Peyer's patch (tissue), 4 donors: ENCODE measurements around the gene ARNT2.

Source experiments
- CTCF ChIP-seq, 6 experiments: fragments of 450-650 bp in 4 of 6; fragments of 200-600 bp in 2 of 6; sonication (generic) in 1 of 6; IDR thresholded peaks; one replicate each; pipeline ENCODE4 v1.5.1; 2017 to 2019; ENCODE audit warnings: antibody characterized with exemption in 6 of 6, mild to moderate bottlenecking in 3 of 6, moderate library complexity in 1 of 6
- POLR2A ChIP-seq, 2 donors: fragments of 450-650 bp; IDR thresholded peaks; one replicate each; pipeline ENCODE4 v1.5.1; 2017; ENCODE audit warnings: antibody characterized with exemption in 2 of 2, mild to moderate bottlenecking in 2 of 2, moderate library complexity in 2 of 2

GRCh38 chr15:80533790-80534333, 129.7 kb downstream of the ARNT2 start:
- TF ChIP-seq POLR2A (IDR thresholded peaks at IDR 0.05) (no peak), CTCF (IDR thresholded peaks at IDR 0.05) (no peak)
